ENCODE data around the gene TRABD2A.
"Not testable (repeated sequence)": the region's sequence is repeated elsewhere in the genome, so short reads cannot be mapped to it uniquely, and the experiment has no call there.

TRABD2A gene

GRCh38 chr2:84879584-84880394 is 1.1 kb downstream of the TRABD2A start:
- DNase-seq = no peak

- DNase-seq = no peak
These were observed 1.8 kb downstream of the TRABD2A start for GRCh38 chr2:84878896-84879583.

DNA sequence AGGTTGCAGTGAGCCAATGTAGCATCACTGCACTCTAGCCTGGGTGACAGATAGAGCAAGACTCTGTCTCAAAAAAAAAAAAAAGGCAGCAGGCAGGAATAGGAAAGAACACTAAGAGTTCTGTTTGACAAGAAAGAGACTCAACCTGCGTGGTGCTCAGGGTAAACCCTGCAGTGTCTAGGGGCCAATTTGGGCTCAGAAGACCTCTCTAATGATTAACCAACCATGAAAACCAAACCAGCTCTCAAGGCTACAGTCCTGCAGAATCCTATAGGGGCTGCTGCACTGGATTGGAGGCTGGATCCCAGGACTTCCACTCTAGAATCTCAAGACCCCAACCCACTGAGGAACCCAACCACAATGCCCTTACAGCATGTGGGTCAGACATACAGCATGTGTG is 2.4 kb downstream of the TRABD2A start:
- DNase-seq = no peak

- no peak for DNase-seq
These were observed 4.5 kb downstream of the TRABD2A start for GRCh38 chr2:84876369-84876768.

GRCh38 chr2:84875619-84876018 is 5.3 kb downstream of the TRABD2A start:
- not testable (repeated sequence) for DNase-seq

DNA sequence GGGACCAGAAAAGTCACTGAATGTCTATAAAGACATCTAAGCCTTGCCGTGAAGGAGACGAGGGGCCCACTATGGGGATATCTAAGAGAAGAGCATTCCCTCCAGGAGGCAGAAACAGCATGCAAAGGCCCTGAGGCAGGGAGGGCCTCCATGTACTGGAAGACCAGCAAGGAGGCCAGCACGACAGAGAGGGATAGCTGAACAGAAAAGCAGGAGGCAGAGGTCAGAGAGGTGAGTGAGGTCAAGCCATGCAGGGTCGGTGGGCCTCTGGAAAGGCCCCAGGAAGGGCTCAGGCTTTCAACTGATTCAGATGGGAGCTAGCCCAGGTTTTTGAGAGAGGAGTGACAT is 5.7 kb downstream of the TRABD2A start:
- DNase-seq = no peak

DNA sequence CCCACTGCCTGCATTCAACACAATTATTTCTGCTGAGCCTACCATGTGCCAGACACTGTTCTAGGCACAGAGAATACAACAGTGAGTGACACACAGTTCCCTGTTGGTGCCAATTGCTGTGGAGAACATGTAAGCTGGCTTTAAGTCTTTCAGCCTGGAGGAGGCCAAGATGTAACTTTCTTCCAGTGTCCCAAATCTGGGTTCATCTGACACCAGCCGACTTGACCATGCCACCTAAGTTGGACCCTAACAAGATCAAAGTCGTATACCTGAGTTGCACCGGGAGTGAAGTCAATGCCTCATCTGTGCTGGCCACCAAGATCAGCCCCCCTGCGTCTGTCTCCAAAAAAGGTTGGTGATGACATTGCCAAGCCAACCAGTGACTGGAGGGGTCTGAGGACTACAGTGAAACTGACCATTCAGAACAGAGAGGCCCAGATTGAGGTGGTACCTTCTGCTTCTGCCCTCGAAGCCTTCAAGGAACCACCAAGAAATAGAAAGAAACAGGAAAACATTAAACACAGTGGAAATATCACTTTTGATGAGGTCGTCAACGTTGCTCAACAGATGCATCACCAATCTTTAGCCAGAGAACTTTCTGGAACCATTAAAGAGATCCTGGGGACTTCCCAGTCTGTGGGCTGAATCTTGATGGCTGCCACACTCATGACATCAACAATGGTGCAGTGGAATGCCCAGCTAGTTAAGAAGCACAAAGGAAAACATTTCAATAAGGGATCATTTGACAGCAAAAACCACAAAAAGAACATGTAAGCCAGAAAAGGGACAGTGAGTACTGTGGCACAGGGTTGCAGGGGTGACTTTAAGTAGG is 6.3 kb downstream of the TRABD2A start:
- DNase-seq = no peak

GRCh38 chr2:84873350-84873749 is 7.5 kb downstream of the TRABD2A start:
- DNase-seq = no peak

GRCh38 chr2:84872691-84873090 is 8.2 kb downstream of the TRABD2A start:
- not testable (repeated sequence) for DNase-seq

DNA sequence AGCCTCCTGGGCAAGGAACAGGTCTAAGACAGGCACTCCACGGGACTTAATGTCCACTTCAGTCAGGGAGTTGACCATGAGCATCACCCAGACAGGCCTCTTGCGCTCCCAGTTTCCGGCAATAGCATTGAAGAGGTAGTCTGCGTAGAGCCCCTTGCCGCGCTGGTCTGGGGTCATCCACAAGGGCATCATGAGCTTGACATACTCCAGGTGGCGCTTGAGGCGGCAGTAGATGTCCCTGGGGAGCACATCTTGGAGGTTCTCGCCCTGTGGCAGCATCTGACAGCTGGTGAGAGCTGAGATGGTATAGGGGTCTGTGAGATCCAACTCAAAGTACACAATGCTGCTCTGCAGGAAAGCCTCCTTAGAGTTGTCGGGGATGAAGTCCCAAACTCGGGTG is 10.6 kb downstream of the TRABD2A start:
- DNase-seq = no peak

DNA sequence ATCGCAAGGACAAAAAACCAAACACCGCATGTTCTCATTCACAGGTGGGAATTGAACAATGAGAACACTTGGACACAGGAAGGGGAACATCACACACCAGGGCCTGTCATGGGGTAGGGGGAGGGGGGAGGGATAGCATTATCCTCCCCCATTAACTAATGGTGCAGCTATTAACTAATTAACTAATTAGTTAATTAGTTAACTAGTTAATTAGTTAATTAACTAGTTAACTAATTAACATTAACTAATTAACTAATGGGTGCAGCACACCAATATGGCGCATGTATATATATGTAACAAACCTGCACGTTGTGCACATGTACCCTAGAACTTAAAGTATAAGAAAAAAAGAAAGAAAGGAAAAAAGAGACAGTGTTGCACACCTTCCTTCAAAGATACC is 12.6 kb downstream of the TRABD2A start:
- DNase-seq = not testable (repeated sequence)

DNA sequence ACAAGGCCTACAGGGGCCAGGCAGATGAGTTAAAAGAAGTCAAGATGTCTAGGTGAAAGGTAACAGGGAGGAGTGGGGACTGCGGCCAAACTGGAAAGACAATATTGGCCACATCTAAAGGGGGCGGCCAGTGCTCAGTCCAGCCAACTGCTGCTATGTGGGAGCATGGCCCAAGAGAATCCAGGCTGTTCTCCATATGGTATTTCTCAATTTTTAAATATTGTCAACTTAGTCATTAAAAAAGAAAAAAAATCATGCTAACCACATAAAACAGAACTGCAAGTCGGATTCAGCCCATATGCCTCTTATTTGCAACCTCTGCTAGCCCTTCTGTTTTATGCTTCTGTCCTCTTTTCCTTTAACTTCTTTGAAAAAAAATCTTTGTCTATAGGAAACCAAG is 14.8 kb downstream of the TRABD2A start:
- DNase-seq = no peak

- DNase-seq = no peak
These were observed 15.6 kb downstream of the TRABD2A start for GRCh38 chr2:84865181-84865783.

GRCh38 chr2:84862006-84862405 is 18.9 kb downstream of the TRABD2A start:
- no peak for DNase-seq

GRCh38 chr2:84861539-84861938 is 19.3 kb downstream of the TRABD2A start:
- no peak for DNase-seq

DNA sequence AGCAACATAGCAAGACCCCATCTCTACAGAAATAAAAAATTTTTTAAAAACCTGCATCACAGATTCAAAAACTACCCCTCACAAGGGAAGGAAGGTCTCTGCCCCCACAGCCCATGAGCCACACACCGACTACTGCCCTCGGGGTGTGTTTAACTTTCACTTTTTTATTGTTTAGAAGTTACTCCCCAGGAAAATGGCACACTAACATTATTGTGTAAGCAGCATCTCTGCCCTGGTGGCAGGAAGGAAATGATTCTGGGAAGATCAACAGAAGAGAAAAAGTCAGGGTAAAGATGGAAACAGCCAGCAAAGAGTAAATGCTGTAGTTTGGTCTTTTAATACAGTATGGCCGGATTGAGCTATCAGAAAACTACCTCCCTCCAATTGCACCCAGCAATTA is 21.9 kb downstream of the TRABD2A start:
- no peak for DNase-seq

DNA sequence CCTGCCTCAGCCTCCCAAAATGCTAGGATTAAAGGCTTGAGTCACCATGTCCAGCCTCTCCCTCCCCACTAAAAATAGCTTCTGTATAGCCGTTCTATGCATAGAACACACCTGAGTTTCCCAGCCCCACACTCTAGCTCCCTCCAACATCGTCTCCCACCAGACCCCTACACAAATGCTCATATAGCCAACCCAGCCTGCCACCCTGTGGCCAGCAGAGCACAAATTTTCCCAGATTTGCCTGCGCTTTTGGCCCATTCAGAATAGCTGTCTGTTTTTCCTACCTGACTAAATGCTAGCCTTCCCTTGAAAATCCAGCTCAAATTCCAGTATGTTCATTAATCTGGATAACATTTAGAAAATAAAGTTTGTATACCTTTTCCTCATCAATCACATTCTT is 22.8 kb downstream of the TRABD2A start:
- DNase-seq = no peak

- DNase-seq = no peak
These were observed 23.3 kb downstream of the TRABD2A start for GRCh38 chr2:84857566-84857965.

- no peak for DNase-seq
These were observed 24.1 kb downstream of the TRABD2A start for GRCh38 chr2:84856787-84857186.

DNA sequence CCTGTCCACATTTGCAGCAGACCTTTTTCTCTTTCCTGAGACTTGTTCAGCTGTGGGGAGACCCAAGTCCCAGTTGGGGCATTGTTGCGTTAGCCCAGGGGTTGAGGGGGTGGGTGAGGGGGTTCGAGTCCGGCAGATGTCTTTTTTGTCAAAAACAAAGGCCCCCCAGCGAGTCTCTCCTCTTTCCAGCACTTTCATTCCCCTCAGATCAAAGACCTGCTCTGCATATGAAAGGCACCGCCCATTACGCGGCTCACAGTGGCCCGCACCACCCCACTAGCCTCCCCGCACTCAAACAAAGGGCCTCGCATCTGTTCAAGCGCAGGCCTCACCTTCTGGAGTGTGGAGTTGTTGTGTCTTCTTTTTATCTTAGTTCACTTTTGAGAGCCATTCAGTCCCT is 25.2 kb downstream of the TRABD2A start:
- no peak for DNase-seq

- DNase-seq = no peak
These were observed 26.0 kb downstream of the TRABD2A start for GRCh38 chr2:84854850-84855249.

DNA sequence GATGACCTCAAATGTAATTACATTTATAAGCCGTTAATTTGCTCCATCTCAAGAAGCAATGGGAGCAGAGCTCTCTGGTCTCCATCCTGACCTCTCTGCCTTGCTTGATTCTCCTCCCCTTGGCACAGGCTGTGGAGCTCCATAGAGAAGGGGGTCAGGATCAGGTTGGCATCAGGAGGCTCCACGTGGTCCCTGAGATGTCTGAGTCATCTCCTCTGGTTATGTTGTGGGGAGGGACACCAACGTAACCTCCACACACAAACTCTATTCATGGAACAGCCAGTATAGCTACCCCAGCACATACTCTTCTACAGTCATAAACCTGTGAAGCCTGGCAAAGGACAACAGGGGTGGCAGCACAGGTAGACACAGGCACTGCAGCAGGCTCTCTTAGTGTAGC is 29.0 kb downstream of the TRABD2A start:
- DNase-seq = no peak

GRCh38 chr2:84850471-84850870 is 30.4 kb downstream of the TRABD2A start:
- no peak for DNase-seq
